Transverse colon (tissue), 4 donors: ENCODE results near the gene ANAPC7. TPM values are rescaled to one million over a fixed set of nuclear protein-coding genes. Genes with fewer than 3 reads are reported as not detected.
A peak's percentile ranks its signal among the peaks of the same experiment; 100 is the strongest.

Experiments used
- DNase-seq: peaks from one replicate; pipeline ENCODE4 v3.0.0-alpha.2; 2019
- H3K27ac ChIP-seq, 4 donors: fragments of 200-600 bp; sonication (generic); 2 replicates each; pipeline ENCODE4 v1.5.1; 2016 to 2018; ENCODE audit warnings: inconsistent platforms in 4 of 4
- H3K27me3 ChIP-seq: fragments of 200-600 bp; sonication (generic); 2 replicates; pipeline ENCODE4 v1.5.1; 2017; ENCODE audit warnings: inconsistent platforms
- H3K36me3 ChIP-seq, 4 donors: fragments of 200-600 bp; sonication (generic); 2 replicates each; pipeline ENCODE4 v1.5.1; 2017 to 2019; ENCODE audit warnings: inconsistent platforms in 4 of 4
- H3K4me1 ChIP-seq, 4 donors: fragments of 200-600 bp; sonication (generic); 2 replicates each; pipeline ENCODE4 v1.5.1; 2017 to 2020; ENCODE audit warnings: inconsistent platforms in 4 of 4
- H3K4me3 ChIP-seq, 4 donors: fragments of 200-600 bp; sonication (generic); 1 replicate in 1 of 4; 2 replicates in 3 of 4; pipeline versions ENCODE4 v1.5.1 to v1.6.1; 2017 to 2019; ENCODE audit warnings: inconsistent platforms in 4 of 4
- H3K9me3 ChIP-seq, 2 donors: fragments of 200-600 bp; sonication (generic); 2 replicates each; pipeline ENCODE4 v1.5.1; 2017 to 2019; ENCODE audit warnings: inconsistent platforms in 2 of 2
- EP300 ChIP-seq: sonication (generic); formaldehyde crosslinking; IDR thresholded peaks from one replicate; pipeline ENCODE4 v1.6.1; 2017; ENCODE audit warnings: antibody characterized with exemption, low read depth
- POLR2A ChIP-seq: fragments of 450-650 bp; IDR thresholded peaks from one replicate; pipeline ENCODE4 v1.6.1; 2016; ENCODE audit warnings: antibody characterized with exemption, mild to moderate bottlenecking, moderate library complexity
- POLR2AphosphoS5 ChIP-seq, 3 donors: sonication (generic); formaldehyde crosslinking; IDR thresholded peaks; one replicate each; pipeline ENCODE4 v1.6.1; 2016; ENCODE audit warnings: antibody characterized with exemption in 3 of 3
- WGBS, 2 donors: methylation state at CpG; one replicate each; pipeline ENCODE4 v1.1.5; 2018; ENCODE audit warnings: low coverage in 1 of 2; 5-methylcytosine and 5-hydroxymethylcytosine counted together
- in situ Hi-C, 4 donors: fragments of 200-750 bp; cut with MboI; loops; one replicate each; pipeline versions ENCODE4 v1.15.0 to v1.15.1; 2017; ENCODE audit warnings: low sequenced_read_pairs in 3 of 4, low pct_ligation_motif_present in 1 of 4, low pct_unique_long_range_greater_than_20kb in 1 of 4
- intact Hi-C: fragments of 100-400 bp; cut with DNase I; formaldehyde crosslinking; loops from one replicate; pipeline ENCODE4 v1.15.1; 2023; ENCODE audit warnings: low total_unique reads
- total RNA-seq, 4 donors: library from RNA; depleted of rRNA; stranded (reverse); fragments of >200 nt; gene quantifications; one replicate each; pipeline ENCODE4 v1.1.0, GENCODE V29; 2016
- TF ChIP-seq, protein P1 (sequence below), 5 experiments: fragments of 200-600 bp in 3 of 5; fragments of 450-650 bp in 2 of 5; sonication (generic) in 3 of 5; IDR thresholded peaks; 1 replicate in 2 of 5; 2 replicates in 3 of 5; pipeline ENCODE4 v1.5.1; 2016 to 2017; ENCODE audit warnings: antibody characterized with exemption in 5 of 5, inconsistent platforms in 3 of 5, mild to moderate bottlenecking in 2 of 5, moderate library complexity in 1 of 5

Gene ANAPC7
- total RNA-seq, 4 donors from 2014 or later, result 16.8 to 127 (median 31.4) TPM

DNA sequence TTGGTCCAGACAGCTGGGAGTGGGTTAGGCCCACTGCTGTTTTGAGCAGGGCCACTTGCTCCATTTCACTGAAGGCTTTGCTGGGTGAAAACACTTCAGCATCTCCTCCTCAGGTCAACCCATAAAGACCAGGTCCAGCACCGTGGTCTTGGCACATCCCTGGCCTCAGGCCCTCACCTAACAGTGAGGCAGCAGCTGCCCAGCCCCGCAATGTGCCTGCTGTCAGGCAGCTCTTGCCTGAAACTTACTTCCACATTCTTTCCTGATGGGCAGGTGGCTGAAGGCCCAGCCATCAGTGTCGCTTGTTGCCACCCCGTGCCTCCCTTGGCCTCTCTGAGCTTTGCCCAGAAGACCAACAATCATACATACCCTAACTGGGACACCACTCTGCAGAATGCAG is 54.4 kb downstream of the ANAPC7 start:
- peaks cover 0 to 42% (median 20%) of the 10 kb centered on the region in 4 donors for H3K36me3 ChIP-seq
- in situ Hi-C loops (no loop called here), intact Hi-C loops (no loop called here)
- no peaks in the 10 kb centered on the region for H3K9me3 ChIP-seq
- H3K27ac ChIP-seq, result no peak overlapping the region
- no peaks in the 10 kb centered on the region for H3K27me3 ChIP-seq
- no peak overlapping the region for H3K4me3 ChIP-seq
- 87% methylated on average over 4 of the region's 4 CpGs; no CpG with 5 or more reads in 1 of the 2 donors for WGBS, 2 donors
- no peaks in the 10 kb centered on the region for H3K4me1 ChIP-seq
- TF ChIP-seq, protein P1, sequence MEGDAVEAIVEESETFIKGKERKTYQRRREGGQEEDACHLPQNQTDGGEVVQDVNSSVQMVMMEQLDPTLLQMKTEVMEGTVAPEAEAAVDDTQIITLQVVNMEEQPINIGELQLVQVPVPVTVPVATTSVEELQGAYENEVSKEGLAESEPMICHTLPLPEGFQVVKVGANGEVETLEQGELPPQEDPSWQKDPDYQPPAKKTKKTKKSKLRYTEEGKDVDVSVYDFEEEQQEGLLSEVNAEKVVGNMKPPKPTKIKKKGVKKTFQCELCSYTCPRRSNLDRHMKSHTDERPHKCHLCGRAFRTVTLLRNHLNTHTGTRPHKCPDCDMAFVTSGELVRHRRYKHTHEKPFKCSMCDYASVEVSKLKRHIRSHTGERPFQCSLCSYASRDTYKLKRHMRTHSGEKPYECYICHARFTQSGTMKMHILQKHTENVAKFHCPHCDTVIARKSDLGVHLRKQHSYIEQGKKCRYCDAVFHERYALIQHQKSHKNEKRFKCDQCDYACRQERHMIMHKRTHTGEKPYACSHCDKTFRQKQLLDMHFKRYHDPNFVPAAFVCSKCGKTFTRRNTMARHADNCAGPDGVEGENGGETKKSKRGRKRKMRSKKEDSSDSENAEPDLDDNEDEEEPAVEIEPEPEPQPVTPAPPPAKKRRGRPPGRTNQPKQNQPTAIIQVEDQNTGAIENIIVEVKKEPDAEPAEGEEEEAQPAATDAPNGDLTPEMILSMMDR (IDR thresholded peaks at IDR 0.05), result no peak
- no peak for TF ChIP-seq POLR2AphosphoS5 (IDR thresholded peaks at IDR 0.05)
- TF ChIP-seq EP300, result no peak
- no peak for TF ChIP-seq POLR2A
- DNase-seq, result no peak

DNA sequence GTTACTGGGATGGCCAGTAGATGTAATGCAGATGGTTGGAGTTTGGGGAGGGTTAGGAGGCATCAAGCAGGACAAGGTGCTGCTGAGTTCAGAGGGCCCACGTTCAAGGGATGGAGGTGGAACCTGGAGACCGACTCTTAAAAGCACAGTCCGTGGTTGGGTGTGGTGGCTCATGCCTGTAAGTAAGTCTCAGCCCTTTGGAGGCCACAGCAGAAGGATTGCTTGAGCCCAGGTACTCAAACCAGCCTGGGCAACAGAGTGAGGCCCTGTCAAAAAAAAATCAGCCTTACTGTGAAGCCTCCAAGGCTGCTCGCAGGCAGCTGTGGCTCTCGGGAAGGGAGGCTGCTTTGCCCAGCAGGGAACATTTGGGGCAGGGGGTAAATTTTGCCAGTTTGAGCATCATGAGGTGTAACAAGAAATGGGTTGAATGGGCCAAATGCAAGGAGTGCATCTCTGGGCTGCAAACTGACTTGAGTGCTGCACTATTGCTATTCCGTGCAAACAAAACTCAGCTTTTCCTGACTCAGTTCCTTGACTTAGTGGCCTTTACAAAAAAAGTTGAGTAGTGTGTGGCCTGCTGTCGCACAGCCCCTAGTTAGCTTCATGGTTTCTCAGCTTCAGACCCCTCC is 55.0 kb downstream of the ANAPC7 start:
- Histone ChIP-seq H3K9me3 (no peaks in the 10 kb centered on the region), H3K27me3 (no peaks in the 10 kb centered on the region), H3K27ac (no peak overlapping the region), H3K4me1 (no peaks in the 10 kb centered on the region), H3K4me3 (no peak overlapping the region), H3K36me3 (peaks cover 0 to 48% (median 25%) of the 10 kb centered on the region in 4 donors)
- DNase-seq, result no peak
- TF ChIP-seq, protein P1 (IDR thresholded peaks at IDR 0.05), result no peak
- TF ChIP-seq EP300 (no peak), POLR2AphosphoS5 (IDR thresholded peaks at IDR 0.05) (no peak), POLR2A (no peak)
- intact Hi-C loops (no loop called here), in situ Hi-C loops (no loop called here)
- WGBS, 2 donors, result 89 to 100% methylated on average over 2 to 7 of the region's 7 CpGs

DNA sequence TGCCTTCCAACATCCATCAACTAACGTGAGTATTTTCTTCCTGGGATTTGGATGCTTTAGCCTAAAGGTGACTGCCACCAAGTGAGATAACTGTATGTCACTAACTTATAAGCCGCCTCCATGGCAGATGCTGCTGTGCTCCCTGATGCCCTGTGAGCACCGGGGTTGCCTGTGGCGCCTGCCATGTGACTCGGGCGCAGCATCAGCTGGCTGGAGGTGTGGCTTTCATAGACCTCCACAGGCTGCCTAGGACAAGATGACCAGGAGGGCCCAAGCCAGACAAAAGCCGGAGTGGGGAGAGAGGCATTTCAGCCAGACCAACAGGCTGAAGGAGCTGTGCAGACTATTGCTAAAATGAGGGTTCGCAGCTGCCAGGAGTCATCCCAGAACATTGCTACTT is 55.7 kb downstream of the ANAPC7 start:
- no peak for DNase-seq
- TF ChIP-seq POLR2AphosphoS5 (IDR thresholded peaks at IDR 0.05), result no peak
- H3K9me3 ChIP-seq, result no peaks in the 10 kb centered on the region
- in situ Hi-C loops (no loop called here), intact Hi-C loops (no loop called here)
- H3K27me3 ChIP-seq, result no peaks in the 10 kb centered on the region
- H3K4me1 ChIP-seq, result no peaks in the 10 kb centered on the region
- no peak overlapping the region for H3K4me3 ChIP-seq
- H3K27ac ChIP-seq, result no peak overlapping the region
- H3K36me3 ChIP-seq, result peaks cover 0 to 56% (median 29%) of the 10 kb centered on the region in 4 donors
- WGBS, 2 donors, result 95% methylated on average over 8 of the region's 8 CpGs; no CpG with 5 or more reads in 1 of the 2 donors

DNA sequence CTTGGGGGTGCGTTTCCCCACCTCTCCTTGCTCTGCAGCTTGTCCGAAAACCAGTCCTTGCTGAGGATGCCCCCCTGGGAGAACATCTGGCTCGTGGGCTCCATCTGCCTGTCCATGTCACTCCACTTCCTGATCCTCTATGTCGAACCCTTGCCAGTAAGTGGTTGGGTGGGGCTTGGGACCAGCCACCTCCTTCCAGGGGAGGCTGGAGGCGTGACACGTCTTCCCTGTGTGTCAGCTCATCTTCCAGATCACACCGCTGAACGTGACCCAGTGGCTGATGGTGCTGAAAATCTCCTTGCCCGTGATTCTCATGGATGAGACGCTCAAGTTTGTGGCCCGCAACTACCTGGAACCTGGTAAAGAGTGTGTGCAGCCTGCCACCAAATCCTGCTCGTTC is 57.5 kb downstream of the ANAPC7 start:
- Histone ChIP-seq H3K9me3 (no peaks in the 10 kb centered on the region), H3K36me3 (peaks cover 0 to 68% (median 39%) of the 10 kb centered on the region in 4 donors), H3K4me3 (no peak overlapping the region), H3K4me1 (no peaks in the 10 kb centered on the region), H3K27me3 (no peaks in the 10 kb centered on the region), H3K27ac (peak overlapping the region in 2 of 4 donors; percentile 17 to 45)
- WGBS, 2 donors, result 86 to 100% methylated on average over 2 to 12 of the region's 12 CpGs
- DNase-seq, result no peak
- intact Hi-C loops (no loop called here), in situ Hi-C loops (no loop called here)
- TF ChIP-seq POLR2AphosphoS5 (IDR thresholded peaks at IDR 0.05) (no peak), EP300 (no peak), POLR2A (no peak)
- TF ChIP-seq, protein P1 (IDR thresholded peaks at IDR 0.05), result no peak
